H9 (cell line): ENCODE results near the gene CFAP47. TPM values are rescaled to one million over a fixed set of nuclear protein-coding genes. Genes with fewer than 3 reads are reported as not detected.

Experiments
- DNase-seq: peaks from one replicate; pipeline ENCODE4 v3.0.0-alpha.2; 2017
- H2AFZ ChIP-seq: one replicate; pipeline ENCODE4 v1.6.1; 2013; ENCODE audit warnings: mild to moderate bottlenecking, low read length, control low read depth, moderate library complexity
- H2AK5ac ChIP-seq: 2 replicates; pipeline ENCODE4 v1.6.1; 2013; ENCODE audit warnings: low read length, control low read depth, mixed read lengths; ENCODE audit not compliant: insufficient read length
- H2BK120ac ChIP-seq: one replicate; pipeline ENCODE4 v1.6.1; 2013; ENCODE audit warnings: low read depth, mild to moderate bottlenecking, low read length, control low read depth, inconsistent platforms; ENCODE audit not compliant: poor library complexity, severe bottlenecking
- H2BK12ac ChIP-seq: 2 replicates; pipeline ENCODE4 v1.6.1; 2013; ENCODE audit warnings: low read length, control low read depth, mixed read lengths, low read depth; ENCODE audit not compliant: insufficient read length
- H2BK15ac ChIP-seq: 2 replicates; pipeline ENCODE4 v1.6.1; 2013; ENCODE audit warnings: low read depth, low read length, control low read depth
- H2BK20ac ChIP-seq: one replicate; pipeline ENCODE4 v1.6.1; 2013; ENCODE audit warnings: low read depth, mild to moderate bottlenecking, low read length, control low read depth, inconsistent platforms; ENCODE audit not compliant: poor library complexity, severe bottlenecking
- H2BK5ac ChIP-seq: 2 replicates; pipeline ENCODE4 v1.6.1; 2013; ENCODE audit warnings: low read length, control low read depth, mixed read lengths; ENCODE audit not compliant: insufficient read length
- H3K14ac ChIP-seq: 2 replicates; pipeline ENCODE4 v1.6.1; 2013; ENCODE audit warnings: low read length, control low read depth; ENCODE audit not compliant: insufficient read depth
- H3K18ac ChIP-seq: 2 replicates; pipeline ENCODE4 v1.6.1; 2013; ENCODE audit warnings: low read depth, mild to moderate bottlenecking, mixed read lengths, low read length, control low read depth; ENCODE audit not compliant: insufficient read length
- H3K23ac ChIP-seq: 2 replicates; pipeline ENCODE4 v1.6.1; 2013; ENCODE audit warnings: low read length, control low read depth, mixed read lengths, low read depth; ENCODE audit not compliant: insufficient read length
- H3K23me2 ChIP-seq: 2 replicates; pipeline ENCODE4 v1.6.1; 2013; ENCODE audit warnings: low read depth, mild to moderate bottlenecking, mixed read lengths, low read length, control low read depth; ENCODE audit not compliant: insufficient read length, poor library complexity, severe bottlenecking
- H3K27ac ChIP-seq: 2 replicates; pipeline ENCODE4 v1.5.1; 2013; ENCODE audit warnings: low read length, control low read depth, mixed read lengths, low read depth; ENCODE audit not compliant: insufficient read length
- H3K27me3 ChIP-seq: 2 replicates; pipeline ENCODE4 v1.6.1; 2013; ENCODE audit warnings: low read length, control low read depth, inconsistent platforms; ENCODE audit not compliant: insufficient read depth
- H3K4ac ChIP-seq: 2 replicates; pipeline ENCODE4 v1.6.1; 2013; ENCODE audit warnings: low read depth, mild to moderate bottlenecking, control low read depth, inconsistent platforms, low read length, moderate library complexity
- H3K4me1 ChIP-seq: 2 replicates; pipeline ENCODE4 v1.6.1; 2013; ENCODE audit warnings: low read length, control low read depth, inconsistent platforms; ENCODE audit not compliant: insufficient read depth
- H3K4me2 ChIP-seq: 2 replicates; pipeline ENCODE4 v1.6.1; 2013; ENCODE audit warnings: low read length, control low read depth, mixed read lengths; ENCODE audit not compliant: insufficient read length, insufficient read depth
- H3K56ac ChIP-seq: 2 replicates; pipeline ENCODE4 v1.6.1; 2013; ENCODE audit warnings: low read depth, mild to moderate bottlenecking, mixed read lengths, low read length, control low read depth; ENCODE audit not compliant: insufficient read length
- H3K79me1 ChIP-seq: 2 replicates; pipeline ENCODE4 v1.6.1; 2013; ENCODE audit warnings: low read depth, mild to moderate bottlenecking, moderate library complexity, low read length, control low read depth, inconsistent platforms; ENCODE audit not compliant: insufficient read depth, poor library complexity, severe bottlenecking
- H3K79me2 ChIP-seq: 2 replicates; pipeline ENCODE4 v1.6.1; 2013; ENCODE audit warnings: low read length, control low read depth, inconsistent platforms; ENCODE audit not compliant: insufficient read depth
- H3K9ac ChIP-seq: 2 replicates; pipeline ENCODE4 v1.6.1; 2013; ENCODE audit warnings: low read length, control low read depth, mixed read lengths; ENCODE audit not compliant: insufficient read length; ENCODE audit errors: extremely low read depth
- H3K9me3 ChIP-seq: one replicate; pipeline ENCODE4 v1.6.1; 2013; ENCODE audit warnings: low read depth, low read length, inconsistent platforms; ENCODE audit not compliant: control insufficient read depth
- H3T11ph ChIP-seq: one replicate; pipeline ENCODE4 v1.6.1; 2013; ENCODE audit warnings: mild to moderate bottlenecking, low read length, control low read depth, inconsistent platforms
- H4K20me1 ChIP-seq: one replicate; pipeline ENCODE4 v1.6.1; 2013; ENCODE audit not compliant: control insufficient read depth, insufficient read length, insufficient read depth
- H4K5ac ChIP-seq: 2 replicates; pipeline ENCODE4 v1.6.1; 2013; ENCODE audit warnings: low read depth, mild to moderate bottlenecking, mixed read lengths, low read length, control low read depth; ENCODE audit not compliant: insufficient read length
- H4K8ac ChIP-seq: replicated peaks from 2 replicates; pipeline ENCODE4 v1.6.1; 2013; ENCODE audit warnings: low read length, control low read depth, mixed read lengths, low read depth; ENCODE audit not compliant: insufficient read length
- H4K91ac ChIP-seq: 2 replicates; pipeline ENCODE4 v1.6.1; 2013; ENCODE audit warnings: low read depth, mild to moderate bottlenecking, moderate library complexity, mixed read lengths, low read length, control low read depth; ENCODE audit not compliant: insufficient read length
- H3K27ac Mint-ChIP-seq, 3 experiments: 2 replicates in 2 of 3; 3 replicates in 1 of 3; pipeline ENCODE4 v1.8.0; 2020 to 2021; ENCODE audit warnings: mixed read lengths in 3 of 3, mild to moderate bottlenecking in 1 of 3, moderate library complexity in 1 of 3
- H3K27me3 Mint-ChIP-seq: 2 replicates; pipeline ENCODE4 v1.8.0; 2021; ENCODE audit warnings: low read depth, mild to moderate bottlenecking, moderate library complexity, mixed read lengths
- H3K36me3 Mint-ChIP-seq, 3 experiments: 2 replicates in 2 of 3; 3 replicates in 1 of 3; pipeline ENCODE4 v1.8.0; 2020 to 2021; ENCODE audit warnings: low read depth in 3 of 3, mixed read lengths in 3 of 3; ENCODE audit not compliant: insufficient read depth in 1 of 3
- H3K4me1 Mint-ChIP-seq, 2 experiments: 2 replicates each; pipeline ENCODE4 v1.8.0; 2020; ENCODE audit warnings: mixed read lengths in 2 of 2
- H3K4me3 Mint-ChIP-seq, 2 experiments: 2 replicates in 1 of 2; 3 replicates in 1 of 2; pipeline ENCODE4 v1.8.0; 2020 to 2021; ENCODE audit warnings: mild to moderate bottlenecking in 2 of 2, mixed read lengths in 2 of 2, moderate library complexity in 1 of 2
- H3K9me3 Mint-ChIP-seq, 2 experiments: 2 replicates in 1 of 2; 3 replicates in 1 of 2; pipeline ENCODE4 v1.8.0; 2020; ENCODE audit warnings: mild to moderate bottlenecking in 2 of 2, mixed read lengths in 2 of 2, moderate library complexity in 1 of 2
- WGBS: extraction: QIAGEN DNeasy Blood & Tissue Kit; methylation state at CpG from one replicate; pipeline ENCODE4 v1.1.7; 2013; ENCODE audit warnings: missing lambda C conversion rate, low lambda C conversion rate, mixed read lengths; ENCODE audit not compliant: insufficient read length; ENCODE audit errors: extremely low coverage; 5-methylcytosine and 5-hydroxymethylcytosine counted together
- total RNA-seq: library from RNA; stranded (reverse); gene quantifications from 2 replicates; pipeline ENCODE4 v1.2.1, GENCODE V29; 2021
- TF ChIP-seq, protein P1 (sequence below): fragments of 200-600 bp; sonication (generic); conservative IDR thresholded peaks from 3 replicates; pipeline ENCODE4 v1.8.0; 2021; ENCODE audit warnings: antibody characterized with exemption, mild to moderate bottlenecking

CFAP47 gene
- total RNA-seq, 1 experiment from 2014 or later = not detected

DNA sequence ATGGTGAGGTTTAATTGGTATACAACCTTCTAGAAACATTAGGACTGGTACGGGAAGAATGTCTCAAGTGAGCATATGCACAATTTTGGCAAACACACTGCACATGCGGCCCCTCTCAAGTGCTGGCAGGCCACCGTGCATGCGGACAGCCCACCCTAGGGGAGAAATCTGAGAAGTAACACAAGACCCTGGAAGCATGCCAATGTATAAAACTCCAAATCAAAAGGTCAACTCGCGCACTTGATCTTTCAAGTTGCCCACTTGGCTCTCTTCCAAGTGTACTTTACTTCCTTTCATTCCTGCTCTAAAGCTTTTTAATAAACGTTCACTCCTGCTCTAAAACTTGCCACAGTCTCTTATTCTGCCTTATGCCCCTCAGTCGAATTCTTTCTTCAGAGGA is 488.3 kb downstream of the CFAP47 start:
- no peak overlapping the region for H4K5ac ChIP-seq
- no peak overlapping the region for H2BK15ac ChIP-seq
- Mint-ChIP-seq H3K9me3 (peaks cover 38 to 40% of the 10 kb centered on the region in 2 experiments), H3K27ac (no peak overlapping the region), H3K36me3 (no peaks in the 10 kb centered on the region), H3K27me3 (no peaks in the 10 kb centered on the region), H3K4me1 (no peaks in the 10 kb centered on the region), H3K4me3 (no peak overlapping the region)
- no peak overlapping the region for H3K14ac ChIP-seq
- no peak overlapping the region for H3K4me2 ChIP-seq
- H3K79me2 ChIP-seq = no peaks in the 10 kb centered on the region
- no peaks in the 10 kb centered on the region for H3K4me1 ChIP-seq
- TF ChIP-seq, protein P1, sequence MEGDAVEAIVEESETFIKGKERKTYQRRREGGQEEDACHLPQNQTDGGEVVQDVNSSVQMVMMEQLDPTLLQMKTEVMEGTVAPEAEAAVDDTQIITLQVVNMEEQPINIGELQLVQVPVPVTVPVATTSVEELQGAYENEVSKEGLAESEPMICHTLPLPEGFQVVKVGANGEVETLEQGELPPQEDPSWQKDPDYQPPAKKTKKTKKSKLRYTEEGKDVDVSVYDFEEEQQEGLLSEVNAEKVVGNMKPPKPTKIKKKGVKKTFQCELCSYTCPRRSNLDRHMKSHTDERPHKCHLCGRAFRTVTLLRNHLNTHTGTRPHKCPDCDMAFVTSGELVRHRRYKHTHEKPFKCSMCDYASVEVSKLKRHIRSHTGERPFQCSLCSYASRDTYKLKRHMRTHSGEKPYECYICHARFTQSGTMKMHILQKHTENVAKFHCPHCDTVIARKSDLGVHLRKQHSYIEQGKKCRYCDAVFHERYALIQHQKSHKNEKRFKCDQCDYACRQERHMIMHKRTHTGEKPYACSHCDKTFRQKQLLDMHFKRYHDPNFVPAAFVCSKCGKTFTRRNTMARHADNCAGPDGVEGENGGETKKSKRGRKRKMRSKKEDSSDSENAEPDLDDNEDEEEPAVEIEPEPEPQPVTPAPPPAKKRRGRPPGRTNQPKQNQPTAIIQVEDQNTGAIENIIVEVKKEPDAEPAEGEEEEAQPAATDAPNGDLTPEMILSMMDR = no peak
- DNase-seq = no peak
- no peak overlapping the region for H2BK5ac ChIP-seq
- H3K56ac ChIP-seq = no peak overlapping the region
- no peak overlapping the region for H2BK12ac ChIP-seq
- no peak overlapping the region for H4K8ac ChIP-seq
- no peaks in the 10 kb centered on the region for H3K79me1 ChIP-seq
- H3K4ac ChIP-seq = no peak overlapping the region
- H3K27ac ChIP-seq = no peak overlapping the region
- H3K23ac ChIP-seq = no peak overlapping the region
- no peak overlapping the region for H2AK5ac ChIP-seq
- no peak overlapping the region for H2BK120ac ChIP-seq
- H2AFZ ChIP-seq = no peak overlapping the region
- WGBS = no CpG with 5 or more reads among the region's 8 CpGs
- H3K23me2 ChIP-seq = no peaks in the 10 kb centered on the region
- no peaks in the 10 kb centered on the region for H3K9me3 ChIP-seq
- H4K20me1 ChIP-seq = no peaks in the 10 kb centered on the region
- no peak overlapping the region for H4K91ac ChIP-seq
- H3K27me3 ChIP-seq = no peaks in the 10 kb centered on the region
- no peak overlapping the region for H3K9ac ChIP-seq
- H2BK20ac ChIP-seq = no peak overlapping the region
- no peak overlapping the region for H3K18ac ChIP-seq
- no peak overlapping the region for H3T11ph ChIP-seq
